GM19238 (cell line): ENCODE measurements around the gene INCA1.

ENCODE experiments used
- DNase-seq: peaks from one replicate; pipeline ENCODE4 v3.0.0; 2011; ENCODE audit warnings: low spot score; ENCODE audit not compliant: insufficient read length

The INCA1 gene

GRCh38 chr17:4971826-4972225, 25.5 kb downstream of the INCA1 start:
- no peak for DNase-seq

- DNase-seq, result no peak
These were observed 27.0 kb downstream of the INCA1 start for GRCh38 chr17:4970273-4970672.

GRCh38 chr17:4969551-4970173, 27.7 kb downstream of the INCA1 start:
- DNase-seq, result no peak

GRCh38 chr17:4969047-4969550, 28.2 kb downstream of the INCA1 start:
- no peak for DNase-seq

GRCh38 chr17:4968486-4969046, 28.8 kb downstream of the INCA1 start:
- DNase-seq, result no peak

GRCh38 chr17:4967539-4968485, 29.5 kb downstream of the INCA1 start, which contains the start of gene SPAG7:
Gene SPAG7 (minus strand): TSS chr17:4967817. CDS start chr17:4967804, 13 bp downstream.
- peak; percentile 87 for DNase-seq

- DNase-seq, result peak; percentile 97
These were observed 30.3 kb downstream of the INCA1 start for GRCh38 chr17:4966844-4967538.

- no peak for DNase-seq
These were observed 31.9 kb downstream of the INCA1 start for GRCh38 chr17:4965311-4965986.

GRCh38 chr17:4960279-4960922, 36.9 kb downstream of the INCA1 start:
- no peak for DNase-seq

GRCh38 chr17:4959261-4959965, 37.9 kb downstream of the INCA1 start:
- DNase-seq, result no peak

- DNase-seq, result no peak
These were observed 39.2 kb downstream of the INCA1 start for GRCh38 chr17:4958102-4958501.

GRCh38 chr17:4956493-4957061, 40.7 kb downstream of the INCA1 start:
- no peak for DNase-seq

GRCh38 chr17:4955091-4955490, 42.2 kb downstream of the INCA1 start:
- no peak for DNase-seq

- no peak for DNase-seq
These were observed 43.8 kb downstream of the INCA1 start for GRCh38 chr17:4953451-4953961.

- DNase-seq, result no peak
These were observed 45.8 kb downstream of the INCA1 start for GRCh38 chr17:4951486-4951885.

GRCh38 chr17:4950746-4951204, 46.5 kb downstream of the INCA1 start, which contains the start of gene ENO3:
Gene ENO3 (plus strand): TSS chr17:4951119. CDS start chr17:4951830, 711 bp downstream.
- DNase-seq, result no peak

- DNase-seq, result no peak
These were observed 47.1 kb downstream of the INCA1 start for GRCh38 chr17:4950075-4950745.

- DNase-seq, result peak; percentile 84
These were observed 47.8 kb downstream of the INCA1 start for GRCh38 chr17:4949321-4950074.
